NCI-H128 (cell line): ENCODE measurements around the gene TFRC.
"Not testable (repeated sequence)": the region's sequence is repeated elsewhere in the genome, so short reads cannot be mapped to it uniquely, and the experiment has no call there.

Experiments
- DNase-seq: peaks from one replicate; lab custom pipeline; 2025; ENCODE audit not compliant: unreplicated experiment; lab: John Stamatoyannopoulos, UW

TFRC gene

DNA sequence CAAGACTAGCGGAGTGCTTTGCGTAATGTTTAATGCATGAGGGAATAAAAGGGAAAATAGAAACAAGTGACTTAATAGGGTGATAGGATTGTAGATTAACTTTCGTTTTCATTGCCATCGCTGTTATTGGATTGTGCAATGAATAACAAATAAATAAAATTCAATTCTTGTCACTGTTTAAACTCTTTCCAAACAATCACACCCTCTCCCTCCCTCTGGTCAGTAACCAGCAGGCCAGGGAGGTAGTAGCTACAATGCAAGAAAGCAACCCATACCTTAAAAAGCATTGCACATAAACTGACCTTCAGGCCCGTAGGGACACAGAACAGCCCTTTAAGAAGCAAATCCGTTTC is 705 bp upstream of the TFRC start:
- no peak for DNase-seq

- DNase-seq, result peak; percentile 48
These were observed 672 bp downstream of the TFRC start for GRCh38 chr3:196081002-196081833.

- DNase-seq, result not testable (repeated sequence)
These were observed 1.6 kb downstream of the TFRC start for GRCh38 chr3:196080101-196080846.

- no peak for DNase-seq
These were observed 2.2 kb downstream of the TFRC start for GRCh38 chr3:196079682-196080081.

GRCh38 chr3:196075013-196075412 is 6.9 kb downstream of the TFRC start:
- DNase-seq, result no peak

DNA sequence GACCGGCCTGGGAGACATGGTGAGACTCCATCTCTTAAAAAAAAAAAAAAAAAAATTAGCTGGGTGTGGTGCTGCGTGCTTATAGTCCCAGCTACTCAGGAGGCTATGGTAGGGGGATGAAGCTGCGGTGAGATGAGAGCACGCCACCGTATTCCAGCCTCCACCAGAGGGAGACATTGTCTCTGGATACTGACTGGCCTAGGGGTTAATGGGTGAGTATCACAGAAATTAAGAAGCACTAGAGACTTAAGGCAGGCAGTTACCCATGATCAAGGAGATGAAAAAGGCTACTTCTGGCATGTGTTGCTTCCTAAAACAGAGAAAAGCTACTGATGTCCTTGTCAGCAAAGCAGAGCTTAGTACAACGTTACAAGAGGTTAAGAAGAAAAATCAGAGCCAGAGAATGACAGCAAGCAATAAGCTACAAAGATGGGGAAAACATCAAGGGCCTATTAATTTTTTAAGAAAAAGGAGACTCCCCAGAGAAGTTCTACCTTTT is 8.6 kb downstream of the TFRC start:
- DNase-seq, result peak; percentile 59

DNA sequence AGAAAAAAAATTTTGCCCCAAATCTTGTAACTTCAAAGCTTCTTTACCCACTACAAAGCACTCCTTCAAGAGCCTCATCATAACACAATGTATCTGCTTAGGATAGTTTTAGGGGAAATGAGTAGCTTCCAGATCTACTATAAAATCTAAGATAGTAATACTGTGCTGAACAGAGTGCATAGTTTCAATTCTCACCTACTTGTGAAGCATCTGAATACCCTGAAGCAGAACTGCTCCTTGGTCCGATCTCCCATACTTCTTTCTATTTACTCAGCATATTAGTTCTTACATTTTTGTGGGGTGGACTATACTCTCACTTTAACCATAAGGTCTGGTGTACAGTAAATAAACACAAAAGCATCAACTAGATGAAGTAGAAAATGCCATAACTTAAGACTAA is 9.6 kb downstream of the TFRC start:
- no peak for DNase-seq

DNA sequence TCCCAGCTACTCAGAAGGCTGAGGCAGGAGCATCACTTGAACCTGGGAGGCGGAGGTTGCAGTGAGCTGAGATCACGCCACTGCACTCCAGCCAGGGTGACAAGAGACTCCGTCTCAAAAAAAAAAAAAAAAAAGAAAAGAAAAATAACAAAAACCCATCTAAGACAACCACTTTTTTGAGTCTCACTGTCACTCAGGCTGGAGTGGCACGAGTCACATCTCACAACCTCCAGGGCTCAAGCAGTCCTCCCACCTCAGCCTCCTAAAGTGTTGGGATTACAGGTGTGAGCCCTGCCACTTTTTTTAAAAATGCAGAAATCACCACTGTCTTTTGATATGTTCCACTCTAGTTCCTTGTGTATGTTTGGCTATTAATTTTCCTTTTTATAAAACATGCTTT is 13.1 kb downstream of the TFRC start:
- not testable (repeated sequence) for DNase-seq

GRCh38 chr3:196067439-196067838 is 14.5 kb downstream of the TFRC start:
- no peak for DNase-seq

DNA sequence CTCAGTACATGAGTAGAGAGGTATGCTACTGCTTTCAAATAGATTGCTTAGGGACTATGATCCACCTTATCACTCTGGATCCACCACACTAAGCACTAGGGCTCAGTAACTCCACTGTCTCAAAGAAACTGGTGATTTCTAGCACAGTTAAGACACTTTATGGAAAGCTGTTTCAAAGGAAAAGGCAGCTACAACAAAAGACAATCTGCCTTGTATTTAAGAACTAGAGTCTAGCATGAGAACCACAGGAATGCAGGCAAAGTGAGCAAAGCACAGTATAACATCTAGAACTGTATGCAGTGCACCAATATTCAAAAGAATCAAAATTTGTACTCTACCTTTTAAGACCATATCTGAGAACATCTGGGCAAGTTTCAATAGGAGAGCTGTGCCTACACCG is 17.9 kb downstream of the TFRC start:
- no peak for DNase-seq

DNA sequence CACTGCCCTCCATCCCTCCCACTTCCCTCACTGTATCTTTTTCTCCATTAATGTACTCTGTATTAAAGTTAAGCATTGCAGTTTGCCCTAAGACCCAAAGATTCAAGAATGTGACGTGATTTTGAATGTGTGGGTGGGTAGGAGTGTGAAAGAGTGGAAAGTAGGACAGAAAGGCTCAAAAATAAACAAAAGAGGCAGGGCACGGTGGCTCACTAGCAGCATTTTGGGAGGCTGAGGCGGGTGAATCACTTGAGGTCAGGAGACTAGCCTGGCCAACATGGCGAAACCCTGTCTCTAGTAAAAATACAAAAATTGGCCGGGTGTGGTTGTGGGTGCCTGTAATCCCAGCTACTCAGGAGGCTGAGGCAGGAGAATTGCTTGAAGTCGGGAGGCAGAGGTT is 18.4 kb downstream of the TFRC start:
- DNase-seq, result no peak

DNA sequence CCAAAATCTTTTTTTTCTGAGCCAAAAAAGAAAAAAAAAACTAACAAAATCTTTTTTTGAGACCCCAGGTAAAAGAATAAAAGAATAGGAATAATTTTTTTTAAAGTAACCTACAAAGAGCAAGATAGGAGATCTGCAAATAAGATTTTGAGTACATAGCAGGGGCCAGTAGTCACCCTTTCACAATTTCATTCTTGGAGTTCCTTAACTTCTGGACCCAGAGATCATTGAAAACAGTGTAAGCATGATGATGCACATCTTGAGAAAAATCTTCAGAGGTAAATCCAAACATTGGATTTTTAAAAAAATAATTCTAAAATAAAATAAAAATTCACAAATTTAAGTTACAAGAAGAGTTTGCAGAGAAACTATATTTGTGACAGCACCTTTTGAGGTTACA is 18.8 kb downstream of the TFRC start:
- no peak for DNase-seq

GRCh38 chr3:196060834-196061233 is 21.1 kb downstream of the TFRC start:
- DNase-seq, result no peak

DNA sequence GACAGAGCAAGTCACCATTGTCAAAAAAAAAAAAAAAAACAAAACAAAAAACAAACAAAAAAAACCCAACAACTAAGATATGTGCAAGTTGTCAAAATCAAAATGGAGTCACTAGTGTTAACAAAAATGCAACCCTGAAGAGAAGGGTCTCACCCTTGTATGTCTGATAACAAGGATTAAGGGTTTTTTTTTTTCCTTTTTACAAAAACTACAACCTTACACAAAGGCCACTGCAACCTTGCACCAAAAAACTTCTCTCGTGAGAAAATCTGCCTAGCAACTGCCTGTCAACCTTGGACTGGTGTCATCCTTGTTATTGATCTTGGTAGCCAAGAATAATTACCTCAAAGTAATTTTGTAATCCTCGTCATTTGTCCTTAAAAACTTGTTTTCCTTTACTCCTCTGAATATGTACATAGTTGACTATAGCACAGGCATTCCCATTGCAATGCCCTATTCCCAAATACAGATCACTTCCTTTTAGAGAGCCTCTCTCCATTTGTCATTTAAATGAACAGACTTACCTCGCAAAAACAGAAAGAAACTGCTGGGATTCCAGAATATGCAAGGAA is 24.0 kb downstream of the TFRC start:
- DNase-seq, result no peak

GRCh38 chr3:196056371-196056770 is 25.5 kb downstream of the TFRC start:
- not testable (repeated sequence) for DNase-seq

GRCh38 chr3:196055683-196056270 is 26.1 kb downstream of the TFRC start:
- DNase-seq, result no peak

DNA sequence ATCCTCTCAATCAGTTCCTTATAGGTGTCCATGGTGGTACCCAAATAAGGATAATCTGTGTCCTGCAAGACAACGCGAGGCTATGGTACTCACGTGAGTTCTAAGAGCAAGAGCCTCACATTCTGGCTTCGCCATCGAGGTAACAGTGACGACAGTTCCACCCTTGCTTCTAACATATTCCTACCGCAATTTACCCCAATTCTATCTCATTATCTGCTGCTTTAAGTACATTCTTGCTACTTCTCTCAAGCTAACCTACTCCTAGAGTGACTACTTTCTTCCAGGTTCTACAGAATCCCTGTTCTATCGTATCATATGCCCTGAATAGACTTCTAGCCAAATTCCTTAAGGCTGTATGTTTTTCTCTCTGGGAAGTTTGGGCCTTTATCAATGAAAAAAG is 26.6 kb downstream of the TFRC start:
- no peak for DNase-seq

DNA sequence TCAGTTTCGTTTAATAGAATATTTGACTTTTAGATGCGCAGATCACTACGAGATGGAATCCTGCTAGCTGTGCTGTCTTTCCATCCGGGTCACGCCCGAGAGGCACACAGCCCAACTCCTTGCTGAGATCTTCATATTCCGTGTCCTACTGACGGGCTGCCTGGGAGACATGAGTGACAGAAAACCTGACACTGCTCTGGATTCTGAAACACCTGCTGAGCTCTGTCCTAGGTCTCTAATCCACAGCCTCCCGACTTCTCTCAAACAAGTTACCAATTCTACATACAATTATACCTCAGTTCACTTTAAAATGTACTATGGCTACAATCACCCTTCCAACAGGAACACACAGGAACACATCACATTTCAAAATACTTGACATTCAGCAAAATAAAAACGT is 27.2 kb downstream of the TFRC start:
- DNase-seq, result no peak

- no peak for DNase-seq
These were observed 28.4 kb downstream of the TFRC start for GRCh38 chr3:196053487-196053886.

- no peak for DNase-seq
These were observed 30.4 kb downstream of the TFRC start for GRCh38 chr3:196051282-196052076.

- DNase-seq, result no peak
These were observed 31.3 kb downstream of the TFRC start for GRCh38 chr3:196050597-196050996.
